HCT116 (cell line): ENCODE measurements around the gene BAD. TPM values are rescaled to one million over a fixed set of nuclear protein-coding genes. Genes with fewer than 3 reads are reported as not detected.

Source experiments
- ATAC-seq: fragments of 200-7000 bp; cut with Tn5 transposase; 2 replicates; pipeline ENCODE4 v1.9.1; 2020; ENCODE audit warnings: mild to moderate bottlenecking, moderate library complexity
- BruUV-seq: library from RNA; stranded (reverse); fragments of 400-500 nt; replicated peaks from 2 replicates; lab custom pipeline; 2021; lab: Mats Ljungman, UMichigan
- CTCF ChIA-PET: fragments of 300-600 bp; sonication (Branson Sonifier 250); formaldehyde crosslinking; loops from one replicate; lab custom pipeline; 2021; ENCODE audit warnings: antibody characterized with exemption; lab: Charles Lee
- POLR2A ChIA-PET: fragments of 300-600, 350-600 bp; sonication (Branson Sonifier 250); formaldehyde crosslinking; loops from one replicate; lab custom pipeline; 2021; ENCODE audit warnings: antibody characterized with exemption; lab: Charles Lee
- RAD21 ChIA-PET, 2 experiments: fragments of 300-600 bp; sonication (Branson Sonifier 250); formaldehyde crosslinking; loops; one replicate each; lab custom pipeline; 2023; ENCODE audit warnings: low total read pairs in 2 of 2; ENCODE audit not compliant: uncharacterized antibody in 2 of 2, unreplicated experiment in 2 of 2, low non-redundant PET in 1 of 2; lab: Charles Lee
- DNase-seq: peaks from one replicate; pipeline ENCODE4 v3.0.0-alpha.2; 2010; ENCODE audit warnings: low read depth, low spot score
- H2AFZ ChIP-seq: fragments of 200-600 bp; shearing (Covaris generic), sonication (generic); 2 replicates; pipeline ENCODE4 v1.6.1; 2017; ENCODE audit warnings: low read depth, mixed run types, mixed read lengths, antibody characterized with exemption, low read length; ENCODE audit not compliant: poor library complexity, severe bottlenecking
- H3K27ac ChIP-seq: 2 replicates; pipeline ENCODE4 v1.5.1; 2012; ENCODE audit warnings: low read depth, low read length
- H3K27me3 ChIP-seq: fragments of 200-600 bp; sonication (generic); 2 replicates; pipeline ENCODE4 v1.6.1; 2016; ENCODE audit warnings: mixed run types, low read length, mixed read lengths; ENCODE audit not compliant: insufficient read depth
- H3K36me3 ChIP-seq, 2 experiments: fragments of 200-500 bp in 1 of 2; fragments of 200-600 bp in 1 of 2; sonication (Bioruptor generic) in 1 of 2; sonication (generic) in 1 of 2; 2 replicates each; pipeline versions ENCODE4 v1.5.1 to v1.6.1; 2014 to 2016; ENCODE audit warnings: low read length in 2 of 2, inconsistent platforms in 1 of 2, mixed read lengths in 1 of 2, mixed run types in 1 of 2; ENCODE audit not compliant: insufficient read depth in 2 of 2, control insufficient read depth in 1 of 2
- H3K4me1 ChIP-seq, 2 experiments: fragments of 200-600 bp in 1 of 2; sonication (generic) in 1 of 2; 2 replicates each; pipeline versions ENCODE4 v1.5.1 to v1.6.1; 2012 to 2017; ENCODE audit warnings: low read length in 2 of 2, inconsistent platforms in 1 of 2, mild to moderate bottlenecking in 1 of 2, mixed read lengths in 1 of 2, mixed run types in 1 of 2, moderate library complexity in 1 of 2; ENCODE audit not compliant: insufficient read depth in 2 of 2, control insufficient read depth in 1 of 2
- H3K4me2 ChIP-seq: fragments of 200-600 bp; sonication (generic); 2 replicates; pipeline ENCODE4 v1.6.1; 2017; ENCODE audit warnings: mixed run types, low read length, mixed read lengths
- H3K4me3 ChIP-seq, 2 experiments: fragments of 200-600 bp in 1 of 2; sonication (generic) in 1 of 2; replicated peaks in 1 of 2; 2 replicates each; pipeline ENCODE4 v1.5.1; 2011 to 2016; ENCODE audit warnings: low read length in 2 of 2, control low read depth in 1 of 2, low read depth in 1 of 2, mild to moderate bottlenecking in 1 of 2, mixed read lengths in 1 of 2, mixed run types in 1 of 2
- H3K79me2 ChIP-seq: fragments of 200-600 bp; sonication (generic); 2 replicates; pipeline ENCODE4 v1.6.1; 2017; ENCODE audit warnings: mild to moderate bottlenecking, mixed run types, low read length, moderate library complexity, mixed read lengths; ENCODE audit not compliant: insufficient read depth
- H3K9ac ChIP-seq: fragments of 200-600 bp; sonication (generic); 2 replicates; pipeline ENCODE4 v1.6.1; 2016; ENCODE audit warnings: low read length, mixed read lengths
- H3K9me2 ChIP-seq: fragments of 200-600 bp; sonication (generic), shearing (Covaris generic); 2 replicates; pipeline ENCODE4 v1.6.1; 2017; ENCODE audit warnings: mixed run types, mild to moderate bottlenecking, moderate library complexity; ENCODE audit not compliant: insufficient read depth
- H3K9me3 ChIP-seq, 2 experiments: fragments of 200-500 bp in 1 of 2; fragments of 200-600 bp in 1 of 2; sonication (Bioruptor generic) in 1 of 2; sonication (generic) in 1 of 2; 2 replicates each; pipeline ENCODE4 v1.6.1; 2014 to 2017; ENCODE audit warnings: low read length in 2 of 2, mixed read lengths in 2 of 2, inconsistent platforms in 1 of 2, low read depth in 1 of 2, mild to moderate bottlenecking in 1 of 2, mixed run types in 1 of 2, moderate library complexity in 1 of 2; ENCODE audit not compliant: control insufficient read depth in 1 of 2, insufficient read depth in 1 of 2
- H4K20me1 ChIP-seq: fragments of 200-600 bp; sonication (generic), shearing (Covaris generic); 2 replicates; pipeline ENCODE4 v1.6.1; 2017; ENCODE audit warnings: mixed run types, mild to moderate bottlenecking, moderate library complexity; ENCODE audit not compliant: insufficient read depth
- ATF3 ChIP-seq: IDR thresholded peaks from 2 replicates; pipeline ENCODE4 v1.6.1; 2012
- CEBPB ChIP-seq: IDR thresholded peaks from 2 replicates; pipeline ENCODE4 v1.6.1; 2012; ENCODE audit warnings: low read depth
- CTCF ChIP-seq, 3 experiments: fragments of 200-600 bp in 1 of 3; sonication (generic) in 1 of 3; IDR thresholded peaks in 2 of 3; conservative IDR thresholded peaks in 1 of 3; 2 replicates each; pipeline ENCODE4 v1.5.1; 2012 to 2017; ENCODE audit warnings: low read depth in 2 of 3, low read length in 2 of 3, antibody characterized with exemption in 1 of 3, borderline replicate concordance in 1 of 3, control low read depth in 1 of 3, mild to moderate bottlenecking in 1 of 3, mixed read lengths in 1 of 3, mixed run types in 1 of 3, moderate library complexity in 1 of 3; ENCODE audit not compliant: insufficient read depth in 1 of 3
- EGR1 ChIP-seq: IDR thresholded peaks from 2 replicates; pipeline ENCODE4 v1.6.1; 2012; ENCODE audit warnings: low read depth
- EZH2 ChIP-seq: fragments of 200-600 bp; sonication (generic); IDR thresholded peaks from 2 replicates; pipeline ENCODE4 v1.6.1; 2017; ENCODE audit warnings: antibody characterized with exemption, mixed run types
- EZH2phosphoT487 ChIP-seq: fragments of 200-600 bp; IDR thresholded peaks from 2 replicates; pipeline ENCODE4 v1.6.1; 2018; ENCODE audit warnings: antibody characterized with exemption, borderline replicate concordance
- JUND ChIP-seq: IDR thresholded peaks from 2 replicates; pipeline ENCODE4 v1.6.1; 2012
- MAX ChIP-seq: IDR thresholded peaks from 2 replicates; pipeline ENCODE4 v1.6.1; 2012
- POLR2AphosphoS5 ChIP-seq: IDR thresholded peaks from 2 replicates; pipeline ENCODE4 v1.6.1; 2011; ENCODE audit warnings: mild to moderate bottlenecking, low read depth, low read length, moderate library complexity
- SIN3A ChIP-seq: IDR thresholded peaks from 2 replicates; pipeline ENCODE4 v1.6.1; 2012; ENCODE audit warnings: low read depth
- SP1 ChIP-seq: IDR thresholded peaks from 2 replicates; pipeline ENCODE4 v1.6.1; 2012; ENCODE audit warnings: low read depth
- SRF ChIP-seq: IDR thresholded peaks from 2 replicates; pipeline ENCODE4 v1.6.1; 2012; ENCODE audit warnings: low read depth
- TCF7L2 ChIP-seq: IDR thresholded peaks from 2 replicates; pipeline ENCODE4 v1.7.0; 2011; ENCODE audit warnings: borderline replicate concordance, inconsistent platforms; ENCODE audit not compliant: insufficient read depth, insufficient read length; ENCODE audit errors: extremely low read depth
- YY1 ChIP-seq: IDR thresholded peaks from 2 replicates; pipeline ENCODE4 v1.6.1; 2011; ENCODE audit warnings: low read length, low read depth, moderate library complexity, mild to moderate bottlenecking; ENCODE audit not compliant: insufficient replicate concordance; ENCODE audit errors: extremely low read depth
- ZNF274 ChIP-seq: fragments of 200-500 bp; sonication (Bioruptor generic); IDR thresholded peaks from 2 replicates; pipeline ENCODE4 v1.6.1; 2014; ENCODE audit warnings: mild to moderate bottlenecking, low read depth, low read length, inconsistent platforms
- intact Hi-C: fragments of 100-400 bp; cut with micrococcal nuclease; formaldehyde crosslinking; loops from 2 replicates; pipeline ENCODE4 v1.10.0; 2022
- total RNA-seq: library from RNA; stranded (reverse); gene quantifications from one replicate; pipeline ENCODE4 v1.2.1, GENCODE V29; 2021; ENCODE audit not compliant: unreplicated experiment
- TF ChIP-seq, protein P1 (sequence below): IDR thresholded peaks from 2 replicates; pipeline ENCODE4 v1.6.1; 2011; ENCODE audit warnings: mild to moderate bottlenecking, low read length, moderate library complexity; ENCODE audit not compliant: insufficient replicate concordance; ENCODE audit errors: extremely low read depth
- TF ChIP-seq, protein P2 (sequence below): IDR thresholded peaks from 2 replicates; pipeline ENCODE4 v1.6.1; 2012; ENCODE audit warnings: low read depth

The BAD gene
- total RNA-seq, 1 experiment from 2014 or later: 51.9 TPM

GRCh38 chr11:64238999-64239398 lies 45.5 kb downstream of the BAD start:
- TF ChIP-seq JUND (no peak), CTCF (IDR thresholded peaks at IDR 0.05 in 2 of 3, conservative IDR thresholded peaks at IDR 0.05 in 1 of 3; ENCODE audit: borderline replicate concordance in 1 of 3, insufficient read depth in 1 of 3, low read depth in 2 of 3, low read length in 2 of 3) (no peak), ZNF274 (no peak), EGR1 (no peak), POLR2AphosphoS5 (no peak), MAX (no peak), YY1 (no peak), ATF3 (no peak), EZH2 (no peak), TCF7L2 (no peak), SIN3A (no peak), SP1 (no peak), CEBPB (no peak), EZH2phosphoT487 (no peak), SRF (no peak)
- TF ChIP-seq, protein P1, sequence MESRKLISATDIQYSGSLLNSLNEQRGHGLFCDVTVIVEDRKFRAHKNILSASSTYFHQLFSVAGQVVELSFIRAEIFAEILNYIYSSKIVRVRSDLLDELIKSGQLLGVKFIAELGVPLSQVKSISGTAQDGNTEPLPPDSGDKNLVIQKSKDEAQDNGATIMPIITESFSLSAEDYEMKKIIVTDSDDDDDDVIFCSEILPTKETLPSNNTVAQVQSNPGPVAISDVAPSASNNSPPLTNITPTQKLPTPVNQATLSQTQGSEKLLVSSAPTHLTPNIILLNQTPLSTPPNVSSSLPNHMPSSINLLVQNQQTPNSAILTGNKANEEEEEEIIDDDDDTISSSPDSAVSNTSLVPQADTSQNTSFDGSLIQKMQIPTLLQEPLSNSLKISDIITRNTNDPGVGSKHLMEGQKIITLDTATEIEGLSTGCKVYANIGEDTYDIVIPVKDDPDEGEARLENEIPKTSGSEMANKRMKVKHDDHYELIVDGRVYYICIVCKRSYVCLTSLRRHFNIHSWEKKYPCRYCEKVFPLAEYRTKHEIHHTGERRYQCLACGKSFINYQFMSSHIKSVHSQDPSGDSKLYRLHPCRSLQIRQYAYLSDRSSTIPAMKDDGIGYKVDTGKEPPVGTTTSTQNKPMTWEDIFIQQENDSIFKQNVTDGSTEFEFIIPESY: no peak
- TF ChIP-seq, protein P2, sequence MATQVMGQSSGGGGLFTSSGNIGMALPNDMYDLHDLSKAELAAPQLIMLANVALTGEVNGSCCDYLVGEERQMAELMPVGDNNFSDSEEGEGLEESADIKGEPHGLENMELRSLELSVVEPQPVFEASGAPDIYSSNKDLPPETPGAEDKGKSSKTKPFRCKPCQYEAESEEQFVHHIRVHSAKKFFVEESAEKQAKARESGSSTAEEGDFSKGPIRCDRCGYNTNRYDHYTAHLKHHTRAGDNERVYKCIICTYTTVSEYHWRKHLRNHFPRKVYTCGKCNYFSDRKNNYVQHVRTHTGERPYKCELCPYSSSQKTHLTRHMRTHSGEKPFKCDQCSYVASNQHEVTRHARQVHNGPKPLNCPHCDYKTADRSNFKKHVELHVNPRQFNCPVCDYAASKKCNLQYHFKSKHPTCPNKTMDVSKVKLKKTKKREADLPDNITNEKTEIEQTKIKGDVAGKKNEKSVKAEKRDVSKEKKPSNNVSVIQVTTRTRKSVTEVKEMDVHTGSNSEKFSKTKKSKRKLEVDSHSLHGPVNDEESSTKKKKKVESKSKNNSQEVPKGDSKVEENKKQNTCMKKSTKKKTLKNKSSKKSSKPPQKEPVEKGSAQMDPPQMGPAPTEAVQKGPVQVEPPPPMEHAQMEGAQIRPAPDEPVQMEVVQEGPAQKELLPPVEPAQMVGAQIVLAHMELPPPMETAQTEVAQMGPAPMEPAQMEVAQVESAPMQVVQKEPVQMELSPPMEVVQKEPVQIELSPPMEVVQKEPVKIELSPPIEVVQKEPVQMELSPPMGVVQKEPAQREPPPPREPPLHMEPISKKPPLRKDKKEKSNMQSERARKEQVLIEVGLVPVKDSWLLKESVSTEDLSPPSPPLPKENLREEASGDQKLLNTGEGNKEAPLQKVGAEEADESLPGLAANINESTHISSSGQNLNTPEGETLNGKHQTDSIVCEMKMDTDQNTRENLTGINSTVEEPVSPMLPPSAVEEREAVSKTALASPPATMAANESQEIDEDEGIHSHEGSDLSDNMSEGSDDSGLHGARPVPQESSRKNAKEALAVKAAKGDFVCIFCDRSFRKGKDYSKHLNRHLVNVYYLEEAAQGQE: no peak
- Histone ChIP-seq H2AFZ (no peak overlapping the region), H3K4me1 (peaks cover 31 to 58% of the 10 kb centered on the region in 2 experiments), H4K20me1 (no peaks in the 10 kb centered on the region), H3K9ac (peak overlapping the region; percentile 30), H3K27me3 (no peaks in the 10 kb centered on the region), H3K4me2 (peak overlapping the region; percentile 84; the same call in 1 of the 2 replicates), H3K79me2 (peaks cover 33% of the 10 kb centered on the region), H3K27ac (peak overlapping the region; percentile 96), H3K9me3 (no peaks in the 10 kb centered on the region), H3K9me2 (no peaks in the 10 kb centered on the region), H3K36me3 (peaks cover 0 to 18% of the 10 kb centered on the region in 2 experiments; a peak in 1 of 4 replicates), H3K4me3 (no peak overlapping the region; a peak in 1 of 4 replicates)
- BruUV-seq: no TSS peak
- ChIA-PET CTCF (no interaction called here), RAD21 (no interaction called here), POLR2A (interaction anchor here (1.1 kb wide), 1 partner anchor 8 kb away, joined by 4 read pairs; no protein-coding TSS in a partner anchor)
- intact Hi-C loops: no loop called here
- DNase-seq (no peak), ATAC-seq (no peak)
